HL-60 (cell line): ENCODE data around the gene FGF12.

ENCODE experiments used
- DNase-seq, 2 experiments: peaks; one replicate each; pipeline ENCODE4 v3.0.0-alpha.2; 2010 to 2020; ENCODE audit warnings: low read depth in 1 of 2, low spot score in 1 of 2
- H3K27ac ChIP-seq: fragments of 250-450 bp; sonication (Bioruptor Pico); replicated peaks from 2 replicates; pipeline ENCODE4 v1.5.1; 2020; ENCODE audit warnings: mild to moderate bottlenecking, moderate library complexity
- H3K27me3 ChIP-seq: fragments of 250-450 bp; sonication (Bioruptor Pico); 2 replicates; pipeline ENCODE4 v1.5.1; 2021; ENCODE audit warnings: mild to moderate bottlenecking, moderate library complexity; ENCODE audit not compliant: insufficient read depth, poor library complexity, severe bottlenecking
- H3K4me3 ChIP-seq: replicated peaks from 2 replicates; pipeline ENCODE4 v1.5.1; 2011; ENCODE audit warnings: mild to moderate bottlenecking, control low read depth, low read length; ENCODE audit not compliant: insufficient read depth
- CTCF ChIP-seq: IDR thresholded peaks from one replicate; pipeline ENCODE4 v1.5.1; 2011; ENCODE audit warnings: low read length, control low read depth, inconsistent platforms; ENCODE audit not compliant: insufficient read depth
- GABPA ChIP-seq: IDR thresholded peaks from 2 replicates; pipeline ENCODE4 v1.6.1; 2012; ENCODE audit warnings: low read depth
- POLR2AphosphoS5 ChIP-seq: IDR thresholded peaks from 2 replicates; pipeline ENCODE4 v1.6.1; 2012; ENCODE audit warnings: low read depth
- REST ChIP-seq: IDR thresholded peaks from 2 replicates; pipeline ENCODE4 v1.6.1; 2012; ENCODE audit warnings: low read depth; ENCODE audit not compliant: insufficient replicate concordance
- SPI1 ChIP-seq: IDR thresholded peaks from 2 replicates; pipeline ENCODE4 v1.6.1; 2012; ENCODE audit warnings: low read depth, mild to moderate bottlenecking, borderline replicate concordance

FGF12 gene

GRCh38 chr3:192696943-192697587, 30.3 kb downstream of the FGF12 start:
- DNase-seq, result no peak
- no peak for TF ChIP-seq CTCF
- TF ChIP-seq SPI1, result no peak
- TF ChIP-seq GABPA, result no peak
- TF ChIP-seq POLR2AphosphoS5, result no peak
- no peak for TF ChIP-seq REST
- no peak overlapping the region for H3K4me3 ChIP-seq
- no peaks in the 10 kb centered on the region for H3K27me3 ChIP-seq
- no peak overlapping the region for H3K27ac ChIP-seq

GRCh38 chr3:192687488-192688152, 39.7 kb downstream of the FGF12 start:
- no peak for DNase-seq
- TF ChIP-seq SPI1 (no peak), GABPA (no peak), CTCF (no peak), POLR2AphosphoS5 (no peak), REST (no peak)
- no peak overlapping the region for H3K27ac ChIP-seq
- H3K27me3 ChIP-seq, result no peaks in the 10 kb centered on the region
- H3K4me3 ChIP-seq, result no peak overlapping the region

GRCh38 chr3:192685801-192686200, 41.5 kb downstream of the FGF12 start:
- Histone ChIP-seq H3K4me3 (no peak overlapping the region), H3K27ac (no peak overlapping the region), H3K27me3 (no peaks in the 10 kb centered on the region)
- DNase-seq, result no peak
- TF ChIP-seq GABPA (no peak), POLR2AphosphoS5 (no peak), REST (no peak)
